IMR-90 (cell line): Measurements from ENCODE around the gene ZBED2. TPM values are rescaled to one million over a fixed set of nuclear protein-coding genes. Genes with fewer than 3 reads are reported as not detected.

Experiments
- ATAC-seq: fragments of 200-7000 bp; cut with Tn5 transposase; 2 replicates; pipeline ENCODE4 v1.9.1; 2020; ENCODE audit warnings: low read depth, mild to moderate bottlenecking, moderate library complexity
- BruUV-seq: library from RNA; stranded (reverse); fragments of 400-500 nt; replicated peaks from 2 replicates; lab custom pipeline; 2021; lab: Mats Ljungman, UMichigan
- CTCF ChIA-PET: fragments of 300-600 bp; formaldehyde crosslinking; extraction: SDS; loops from one replicate; lab custom pipeline; 2021; ENCODE audit warnings: antibody characterized with exemption; lab: Yijun Ruan, JAX
- POLR2A ChIA-PET: fragments of 300-600 bp; sonication (Branson Sonifier 250); formaldehyde crosslinking; loops from one replicate; lab custom pipeline; 2022; ENCODE audit warnings: antibody characterized with exemption; ENCODE audit not compliant: unreplicated experiment; lab: Charles Lee
- DNase-seq: peaks from one replicate; pipeline ENCODE4 v3.0.0; 2013
- H2AFZ ChIP-seq: replicated peaks from 2 replicates; pipeline ENCODE3; 2013; ENCODE audit warnings: low read length, mild to moderate bottlenecking; ENCODE audit not compliant: poor library complexity
- H2AK5ac ChIP-seq: 2 replicates; pipeline ENCODE4 v1.6.1; 2013; ENCODE audit warnings: low read depth, low read length, inconsistent platforms
- H2AK9ac ChIP-seq: replicated peaks from 2 replicates; pipeline ENCODE3; 2013; ENCODE audit warnings: mild to moderate bottlenecking, low read depth, low read length, moderate library complexity; ENCODE audit not compliant: poor library complexity
- H2BK120ac ChIP-seq: 2 replicates; pipeline ENCODE4 v1.6.1; 2013; ENCODE audit warnings: low read depth, low read length, inconsistent platforms
- H2BK15ac ChIP-seq: 3 replicates; pipeline ENCODE4 v1.6.1; 2013; ENCODE audit warnings: low read depth, low read length, inconsistent platforms
- H2BK20ac ChIP-seq: 2 replicates; pipeline ENCODE4 v1.6.1; 2013; ENCODE audit warnings: low read depth, mild to moderate bottlenecking, inconsistent platforms, low read length, moderate library complexity
- H2BK5ac ChIP-seq: 2 replicates; pipeline ENCODE4 v1.6.1; 2013; ENCODE audit warnings: mild to moderate bottlenecking, low read depth, low read length, inconsistent platforms; ENCODE audit not compliant: poor library complexity, severe bottlenecking
- H3K14ac ChIP-seq: replicated peaks from 2 replicates; pipeline ENCODE4 v1.6.1; 2013; ENCODE audit warnings: low read depth, low read length, inconsistent platforms
- H3K18ac ChIP-seq: 2 replicates; pipeline ENCODE4 v1.6.1; 2013; ENCODE audit warnings: low read depth, low read length, control low read depth
- H3K23ac ChIP-seq: 2 replicates; pipeline ENCODE4 v1.6.1; 2013; ENCODE audit warnings: low read depth, low read length, inconsistent platforms
- H3K27ac ChIP-seq: 2 replicates; pipeline ENCODE4 v1.5.1; 2013; ENCODE audit warnings: mild to moderate bottlenecking, control low read depth, low read length; ENCODE audit not compliant: insufficient read depth
- H3K27me3 ChIP-seq: 2 replicates; pipeline ENCODE4 v1.6.1; 2013; ENCODE audit warnings: low read length; ENCODE audit not compliant: control insufficient read depth, insufficient read depth
- H3K36me3 ChIP-seq: 2 replicates; pipeline ENCODE4 v1.6.1; 2013; ENCODE audit warnings: low read length, mixed read lengths; ENCODE audit not compliant: control insufficient read depth, insufficient read depth
- H3K4ac ChIP-seq: 2 replicates; pipeline ENCODE4 v1.6.1; 2013; ENCODE audit warnings: low read depth, low read length, inconsistent platforms
- H3K4me1 ChIP-seq: 2 replicates; pipeline ENCODE4 v1.6.1; 2013; ENCODE audit warnings: low read length, mixed read lengths; ENCODE audit not compliant: control insufficient read depth, insufficient read depth
- H3K4me2 ChIP-seq: 2 replicates; pipeline ENCODE4 v1.6.1; 2013; ENCODE audit warnings: low read depth, mild to moderate bottlenecking, control low read depth, low read length, moderate library complexity
- H3K4me3 ChIP-seq: 2 replicates; pipeline ENCODE4 v1.5.1; 2013; ENCODE audit warnings: low read depth, mild to moderate bottlenecking, control low read depth, low read length, moderate library complexity; ENCODE audit not compliant: insufficient read depth
- H3K56ac ChIP-seq: 2 replicates; pipeline ENCODE4 v1.6.1; 2013; ENCODE audit warnings: low read length, inconsistent platforms; ENCODE audit not compliant: insufficient read depth; ENCODE audit errors: extremely low read depth
- H3K79me1 ChIP-seq, 2 experiments: 2 replicates each; pipeline ENCODE4 v1.6.1; 2013; ENCODE audit warnings: low read length in 2 of 2, inconsistent platforms in 1 of 2, low read depth in 1 of 2
- H3K9ac ChIP-seq: 2 replicates; pipeline ENCODE4 v1.6.1; 2013; ENCODE audit warnings: low read depth, low read length, control low read depth
- H3K9me1 ChIP-seq: 2 replicates; pipeline ENCODE4 v1.6.1; 2013; ENCODE audit warnings: low read length, inconsistent platforms; ENCODE audit not compliant: insufficient read depth
- H3K9me3 ChIP-seq: 2 replicates; pipeline ENCODE4 v1.6.1; 2013; ENCODE audit warnings: low read length; ENCODE audit not compliant: control insufficient read depth, insufficient read depth
- H4K20me1 ChIP-seq: 2 replicates; pipeline ENCODE4 v1.6.1; 2013; ENCODE audit warnings: low read length, inconsistent platforms; ENCODE audit not compliant: insufficient read depth
- H4K5ac ChIP-seq: 2 replicates; pipeline ENCODE4 v1.6.1; 2013; ENCODE audit warnings: mild to moderate bottlenecking, low read depth, low read length, control low read depth
- H4K8ac ChIP-seq, 2 experiments: 2 replicates each; pipeline ENCODE4 v1.6.1; 2013; ENCODE audit warnings: low read depth in 2 of 2, low read length in 2 of 2, control low read depth in 1 of 2, inconsistent platforms in 1 of 2
- H4K91ac ChIP-seq: 2 replicates; pipeline ENCODE4 v1.6.1; 2013; ENCODE audit warnings: low read depth, low read length, inconsistent platforms; ENCODE audit not compliant: insufficient read depth
- BHLHE40 ChIP-seq: fragments of 150-350 bp; IDR thresholded peaks from 2 replicates; pipeline ENCODE4 v1.6.1; 2016; ENCODE audit warnings: mild to moderate bottlenecking, low read depth, low read length
- CEBPB ChIP-seq: IDR thresholded peaks from 2 replicates; pipeline ENCODE4 v1.6.1; 2012; ENCODE audit warnings: low read depth, low read length, improper control_type of control experiment
- CHD1 ChIP-seq: IDR thresholded peaks from 2 replicates; pipeline ENCODE4 v1.6.1; 2012; ENCODE audit warnings: low read depth, low read length, improper control_type of control experiment
- ELK1 ChIP-seq: fragments of 150-350 bp; IDR thresholded peaks from 2 replicates; pipeline ENCODE4 v1.6.1; 2016; ENCODE audit warnings: low read depth, mild to moderate bottlenecking, low read length, moderate library complexity, borderline replicate concordance
- FOS ChIP-seq: fragments of 150-350 bp; IDR thresholded peaks from 2 replicates; pipeline ENCODE4 v1.6.1; 2016; ENCODE audit warnings: low read depth, low read length
- MAFK ChIP-seq: IDR thresholded peaks from 2 replicates; pipeline ENCODE4 v1.6.1; 2012; ENCODE audit warnings: low read depth, low read length, improper control_type of control experiment
- POLR2A ChIP-seq: IDR thresholded peaks from 2 replicates; pipeline ENCODE4 v1.6.1; 2012; ENCODE audit warnings: mild to moderate bottlenecking, low read depth, low read length
- RAD21 ChIP-seq: IDR thresholded peaks from 2 replicates; pipeline ENCODE4 v1.6.1; 2012; ENCODE audit warnings: low read length, improper control_type of control experiment
- RCOR1 ChIP-seq: IDR thresholded peaks from 2 replicates; pipeline ENCODE4 v1.6.1; 2012; ENCODE audit warnings: mild to moderate bottlenecking, low read length, improper control_type of control experiment; ENCODE audit not compliant: insufficient replicate concordance
- RFX5 ChIP-seq: IDR thresholded peaks from 2 replicates; pipeline ENCODE4 v1.8.0; 2012; ENCODE audit warnings: low read depth, mild to moderate bottlenecking, low read length, moderate library complexity
- WGBS, 2 experiments: methylation state at CpG; one replicate each; pipeline versions ENCODE4 v1.1.5 to v1.1.7; 2013; ENCODE audit warnings: missing lambda C conversion rate in 2 of 2; ENCODE audit not compliant: insufficient read length in 1 of 2; ENCODE audit errors: extremely low coverage in 2 of 2; 5-methylcytosine and 5-hydroxymethylcytosine counted together
- dilution Hi-C: fragments of 300-500 bp; cut with HindIII; formaldehyde crosslinking; loops from one replicate; pipeline ENCODE4 v1.14.3; 2018; ENCODE audit warnings: low sequenced_read_pairs; ENCODE audit not compliant: unreplicated experiment
- in situ Hi-C: fragments of 300-500 bp; cut with MboI; formaldehyde crosslinking; loops from 3 replicates; pipeline ENCODE4 v1.14.3; 2019; ENCODE audit warnings: low sequenced_read_pairs, inconsistent platforms, mixed read lengths
- intact Hi-C: fragments of 100-400 bp; cut with micrococcal nuclease; formaldehyde crosslinking; loops from 2 replicates; pipeline ENCODE4 v1.10.0; 2022
- polyA plus RNA-seq, 3 experiments: library from polyadenylated mRNA; depleted of rRNA; stranded (reverse); fragments of >200 nt; gene quantifications; 2 replicates each; pipeline ENCODE4 v1.2.3, GENCODE V29; 2012; ENCODE audit warnings: low replicate concordance in 1 of 3
- total RNA-seq: library from RNA; depleted of rRNA; stranded (reverse); fragments of >200 nt; gene quantifications from 2 replicates; pipeline ENCODE4 v1.2.3, GENCODE V29; 2012

ZBED2 gene
- total and polyA plus RNA-seq, 2 of the 4 experiments (the other 2 are of a cell fraction): 0.51 to 0.72 TPM

GRCh38 chr3:111577798-111578685 lies 17.1 kb downstream of the ZBED2 start (continued):
- TF ChIP-seq ELK1 (no peak), POLR2A (no peak)

- Histone ChIP-seq H2BK120ac (no peak overlapping the region), H2AFZ (no peak overlapping the region), H2BK20ac (no peak overlapping the region), H3K9ac (no peak overlapping the region), H3K27me3 (no peaks in the 10 kb centered on the region), H3K18ac (no peak overlapping the region), H3K4me3 (no peak overlapping the region), H4K5ac (no peak overlapping the region), H2BK15ac (no peak overlapping the region), H2AK9ac (no peak overlapping the region), H3K79me1 (no peaks in the 10 kb centered on the region), H2BK5ac (no peak overlapping the region), H2AK5ac (no peak overlapping the region), H3K23ac (no peak overlapping the region), H4K91ac (no peak overlapping the region), H3K14ac (no peak overlapping the region), H4K8ac (no peak overlapping the region), H3K56ac (no peak overlapping the region), H3K9me1 (no peaks in the 10 kb centered on the region), H4K20me1 (no peaks in the 10 kb centered on the region), H3K9me3 (no peaks in the 10 kb centered on the region), H3K27ac (no peak overlapping the region), H3K4me2 (no peak overlapping the region), H3K4ac (no peak overlapping the region), H3K4me1 (peaks cover 2% of the 10 kb centered on the region; the same call in 1 of the 2 replicates), H3K36me3 (no peaks in the 10 kb centered on the region)
- POLR2A ChIA-PET: no interaction called here
- DNase-seq: no peak
- dilution Hi-C loops: no loop called here
- no peak for ATAC-seq
- no TSS peak for BruUV-seq
- no peak for TF ChIP-seq ELK1
- TF ChIP-seq RFX5: no peak
- no peak for TF ChIP-seq CHD1
- TF ChIP-seq RAD21: no peak
- TF ChIP-seq MAFK: no peak
- no peak for TF ChIP-seq RCOR1
- TF ChIP-seq CEBPB: no peak
- no peak for TF ChIP-seq FOS
- TF ChIP-seq BHLHE40: no peak
- intact Hi-C loops: loop anchor here (5.0 to 10.0 kb wide), 3 partner anchors 90 to 388 kb away; no protein-coding TSS in a partner anchor
- CTCF ChIA-PET: interaction anchor here (1.0 to 2.6 kb wide), 7 partner anchors 8 to 140 kb away, joined by 3 to 29 read pairs (median 5); no protein-coding TSS in a partner anchor
- no CpG with 5 or more reads among the region's 1 CpG for WGBS, 2 experiments
- in situ Hi-C loops: loop anchor here (5.0 to 25.0 kb wide), 4 partner anchors 115 to 385 kb away; partner anchors contain the start of gene PHLDB2
Measured at GRCh38 chr3:111577113-111577512, 18.0 kb downstream of the ZBED2 start.
